Activated naive CD4-positive, alpha-beta T cell treated with anti-CD3 and anti-CD28 coated beads for 36 hours (primary cell): ENCODE data around the gene KCNJ1. TPM values are rescaled to one million over a fixed set of nuclear protein-coding genes. Genes with fewer than 3 reads are reported as not detected.
A peak's percentile ranks its signal among the peaks of the same experiment; 100 is the strongest.

ENCODE experiments used
- CTCF ChIA-PET: fragments of 350-600 bp; sonication (Branson Sonifier 250); formaldehyde crosslinking; loops from one replicate; lab custom pipeline; 2021; ENCODE audit warnings: antibody characterized with exemption; lab: Charles Lee
- DNase-seq: peaks from one replicate; pipeline ENCODE4 v3.0.0-alpha.2; 2020
- H3K27ac Mint-ChIP-seq: one replicate; pipeline ENCODE4 v1.8.0; 2021; ENCODE audit warnings: mild to moderate bottlenecking, mixed read lengths
- H3K27me3 Mint-ChIP-seq: one replicate; pipeline ENCODE4 v1.8.0; 2021; ENCODE audit warnings: low read depth, mixed read lengths
- H3K36me3 Mint-ChIP-seq: one replicate; pipeline ENCODE4 v1.8.0; 2021; ENCODE audit warnings: low read depth, mixed read lengths
- H3K4me1 Mint-ChIP-seq: one replicate; pipeline ENCODE4 v1.8.0; 2021; ENCODE audit warnings: low read depth, mixed read lengths
- H3K4me3 Mint-ChIP-seq: one replicate; pipeline ENCODE4 v1.8.0; 2021; ENCODE audit warnings: mild to moderate bottlenecking, moderate library complexity, mixed read lengths
- H3K9me3 Mint-ChIP-seq: one replicate; pipeline ENCODE4 v1.8.0; 2021; ENCODE audit warnings: mixed read lengths
- intact Hi-C: fragments of 100-400 bp; cut with micrococcal nuclease; formaldehyde crosslinking; loops from one replicate; pipeline ENCODE4 v1.15.1; 2023
- total RNA-seq, 2 experiments: library from RNA; stranded (reverse); gene quantifications; one replicate each; pipeline ENCODE4 v1.2.3, GENCODE V29; 2021

The KCNJ1 gene
- total RNA-seq, 2 experiments from 2014 or later, result not detected

DNA sequence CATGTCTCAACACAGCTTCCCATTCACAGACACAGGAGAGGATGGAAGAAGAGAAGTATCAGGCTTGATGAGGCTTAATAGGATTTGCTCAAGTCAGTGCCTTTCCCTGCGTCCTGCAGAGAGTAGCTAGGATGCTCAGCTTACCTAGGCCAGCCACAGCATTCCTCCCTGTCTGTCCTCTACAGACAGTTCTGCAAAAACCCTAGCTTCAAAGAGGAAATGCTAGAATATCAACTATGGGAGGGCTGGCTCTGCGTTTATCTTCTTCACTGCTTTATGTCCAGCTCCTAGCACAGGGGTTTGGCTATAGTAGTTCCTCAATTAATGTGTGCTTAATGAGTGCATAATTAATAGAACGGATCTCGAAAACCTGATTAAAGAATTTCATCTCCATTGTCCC lies 40.5 kb upstream of the KCNJ1 start:
- Mint-ChIP-seq H3K36me3 (no peaks in the 10 kb centered on the region), H3K27ac (no peak overlapping the region), H3K27me3 (peaks cover 43% of the 10 kb centered on the region), H3K9me3 (no peaks in the 10 kb centered on the region), H3K4me3 (no peak overlapping the region), H3K4me1 (peaks cover 11% of the 10 kb centered on the region)
- no peak for DNase-seq
- CTCF ChIA-PET, result interaction anchor here (1.1 to 7.9 kb wide), 4 partner anchors 19 to 750 kb away, joined by 3 to 114 read pairs (median 4); partner anchors contain the start of gene KCNJ5
- intact Hi-C loops, result no loop called here

DNA sequence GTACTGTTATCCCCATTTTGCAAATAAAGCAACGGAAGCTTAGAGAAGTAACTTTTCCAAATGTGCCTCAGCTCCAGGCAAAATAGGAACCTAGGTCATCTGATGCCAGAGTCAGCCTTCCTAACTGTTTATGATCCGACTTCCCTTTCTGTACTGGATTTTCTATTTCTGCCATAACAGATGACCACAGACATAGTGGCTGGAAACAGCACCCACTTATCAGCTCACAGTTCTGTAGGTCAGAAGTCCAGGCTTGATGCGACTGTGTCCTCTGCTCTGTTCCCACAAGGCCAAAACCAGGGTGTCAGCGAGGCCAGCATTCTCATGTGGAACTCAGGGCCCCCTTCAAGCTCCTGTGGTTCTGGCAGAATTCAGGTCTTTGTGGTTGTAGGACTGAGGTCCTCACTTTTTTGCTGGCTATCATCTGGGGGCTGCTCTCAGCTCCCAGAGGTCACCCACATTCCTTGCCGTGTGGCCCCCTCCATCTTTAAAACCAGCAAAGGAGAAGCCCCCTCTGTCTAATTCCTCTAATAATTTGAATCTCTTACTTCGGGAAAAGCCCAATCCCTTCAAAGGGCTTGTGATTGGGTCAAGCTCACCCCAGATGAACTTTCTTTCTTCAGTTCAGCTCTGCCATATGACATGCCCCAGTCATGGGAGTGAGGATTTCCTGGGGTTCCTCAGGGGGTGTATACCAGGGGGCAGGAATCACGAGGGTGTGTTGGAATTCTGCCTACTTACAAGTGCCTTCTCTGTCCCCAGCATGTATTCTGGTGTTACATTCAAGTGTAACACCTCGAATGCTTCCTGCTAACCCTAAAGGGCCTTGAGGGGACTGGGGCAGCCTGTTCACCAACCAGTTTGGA lies 39.3 kb upstream of the KCNJ1 start:
- H3K9me3 Mint-ChIP-seq, result no peaks in the 10 kb centered on the region
- CTCF ChIA-PET, result interaction anchor here (0.6 to 7.9 kb wide), 13 partner anchors 13 to 749 kb away, joined by 3 to 114 read pairs (median 4); partner anchors contain the start of gene KCNJ5
- H3K27me3 Mint-ChIP-seq, result peaks cover 41% of the 10 kb centered on the region
- no peak for DNase-seq
- peaks cover 11% of the 10 kb centered on the region for H3K4me1 Mint-ChIP-seq
- no peaks in the 10 kb centered on the region for H3K36me3 Mint-ChIP-seq
- intact Hi-C loops, result loop anchor here (1.0 kb wide), 1 partner anchor 22 kb away; no protein-coding TSS in a partner anchor
- no peak overlapping the region for H3K27ac Mint-ChIP-seq
- H3K4me3 Mint-ChIP-seq, result peak overlapping the region; percentile 69

DNA sequence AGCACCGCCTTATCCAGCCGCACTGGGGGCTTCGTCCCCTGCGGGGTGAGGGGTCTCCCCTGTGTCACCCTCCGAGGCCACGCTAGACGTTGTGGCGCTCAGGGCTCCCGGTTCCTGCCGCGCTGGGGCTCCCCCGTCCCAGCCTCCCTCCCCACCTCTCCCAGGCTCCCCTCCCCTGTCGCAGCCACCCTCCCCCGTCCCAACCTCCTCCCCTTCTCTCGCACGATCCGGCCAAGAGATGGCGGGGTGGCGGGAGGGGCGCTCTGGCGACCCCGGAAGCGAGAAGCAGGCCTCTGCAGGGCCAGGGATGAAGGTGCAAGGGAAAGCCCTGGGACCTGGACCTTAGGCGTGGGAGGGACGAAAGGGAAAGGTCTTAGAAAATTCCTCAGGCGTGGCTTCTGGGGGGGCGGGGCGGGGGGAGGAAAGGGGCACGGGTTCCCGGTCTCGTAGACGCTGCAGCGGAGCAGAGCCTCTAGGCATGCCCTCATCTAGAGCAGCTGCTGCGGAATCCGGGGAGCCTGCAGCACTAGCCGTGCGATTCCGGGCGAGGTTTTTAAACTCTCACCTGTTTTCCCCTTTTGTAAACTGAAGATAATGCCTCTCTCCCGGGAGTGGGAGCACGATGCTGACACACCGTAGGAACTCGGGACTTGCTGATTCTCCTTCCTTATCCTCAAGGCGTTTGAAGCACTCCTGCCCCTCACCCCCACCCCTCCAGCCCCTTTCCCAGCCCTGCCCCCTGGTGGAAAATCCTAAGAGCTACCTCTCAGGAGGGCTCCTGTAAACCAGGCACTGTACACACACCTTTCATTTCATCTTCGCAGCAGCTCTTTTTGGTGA lies 38.5 kb upstream of the KCNJ1 start:
- H3K27ac Mint-ChIP-seq, result no peak overlapping the region
- peaks cover 11% of the 10 kb centered on the region for H3K4me1 Mint-ChIP-seq
- CTCF ChIA-PET, result interaction anchor here (0.5 to 7.9 kb wide), 16 partner anchors 14 to 826 kb away, joined by 3 to 114 read pairs (median 3); partner anchors contain the start of gene KCNJ5
- H3K9me3 Mint-ChIP-seq, result no peaks in the 10 kb centered on the region
- no peaks in the 10 kb centered on the region for H3K36me3 Mint-ChIP-seq
- H3K4me3 Mint-ChIP-seq, result peak overlapping the region; percentile 69
- H3K27me3 Mint-ChIP-seq, result peaks cover 38% of the 10 kb centered on the region
- DNase-seq, result peak; percentile 62
- intact Hi-C loops, result loop anchor here (1.0 kb wide), 1 partner anchor 21 kb away; no protein-coding TSS in a partner anchor

DNA sequence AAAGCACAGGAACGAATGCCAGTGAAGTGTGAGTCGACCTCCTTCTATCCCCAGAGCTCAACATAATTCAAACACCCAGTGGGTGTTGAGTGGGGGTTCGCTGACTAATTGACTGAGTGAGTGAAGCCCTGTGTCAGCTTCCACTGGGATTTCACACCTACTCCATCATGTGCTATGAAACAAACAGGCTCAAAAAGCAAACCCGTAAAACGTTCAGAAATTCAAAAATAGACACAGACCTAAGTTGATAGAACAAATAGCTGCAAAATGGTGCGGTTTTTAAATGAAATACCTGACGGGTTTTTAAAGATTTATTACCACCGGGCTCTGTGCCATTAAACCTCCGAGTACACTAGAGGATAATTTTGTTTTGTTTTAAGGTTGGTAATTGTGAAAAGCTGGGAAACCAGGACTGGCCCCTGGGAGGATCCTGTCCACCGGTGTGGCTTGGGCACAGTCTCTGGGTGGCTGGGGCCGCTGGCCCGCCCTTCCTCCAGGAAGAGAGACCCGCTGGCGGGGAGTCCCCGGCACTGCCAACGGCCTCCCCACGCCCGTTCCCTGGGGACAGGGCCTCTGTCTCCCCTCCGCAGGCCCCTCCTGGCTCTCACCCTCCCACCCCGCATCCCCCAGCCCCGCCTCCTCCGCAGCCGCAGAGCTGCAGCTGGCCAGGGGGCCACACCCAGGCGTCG lies 37.7 kb upstream of the KCNJ1 start:
- peaks cover 37% of the 10 kb centered on the region for H3K27me3 Mint-ChIP-seq
- H3K4me1 Mint-ChIP-seq, result peaks cover 11% of the 10 kb centered on the region
- H3K36me3 Mint-ChIP-seq, result no peaks in the 10 kb centered on the region
- peak overlapping the region; percentile 10 for H3K4me3 Mint-ChIP-seq
- no peak overlapping the region for H3K27ac Mint-ChIP-seq
- intact Hi-C loops, result no loop called here
- no peaks in the 10 kb centered on the region for H3K9me3 Mint-ChIP-seq
- CTCF ChIA-PET, result interaction anchor here (0.7 to 7.9 kb wide), 6 partner anchors 14 to 747 kb away, joined by 3 to 114 read pairs (median 6); partner anchors contain the start of gene KCNJ5
- DNase-seq, result no peak

DNA sequence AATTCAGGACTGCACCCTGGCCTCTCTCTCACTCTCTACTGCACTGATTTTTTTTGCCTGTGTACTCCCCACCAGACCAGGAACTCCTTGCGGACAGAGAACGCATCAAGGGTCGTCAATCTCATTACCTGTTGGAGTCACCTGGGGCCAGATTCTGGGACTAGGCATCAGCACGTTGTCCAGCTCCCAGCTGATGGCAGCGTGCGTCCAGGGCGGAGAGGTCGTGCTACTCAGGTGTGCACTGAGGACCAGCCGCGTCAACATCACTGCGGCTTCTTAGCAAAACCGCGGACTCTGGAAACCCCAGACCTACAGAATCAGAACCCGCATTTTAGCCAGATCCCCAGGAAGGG lies 37.2 kb upstream of the KCNJ1 start:
- no peak for DNase-seq
- Mint-ChIP-seq H3K27ac (no peak overlapping the region), H3K27me3 (peaks cover 31% of the 10 kb centered on the region), H3K36me3 (no peaks in the 10 kb centered on the region), H3K4me1 (peaks cover 11% of the 10 kb centered on the region), H3K4me3 (peak overlapping the region; percentile 10), H3K9me3 (no peaks in the 10 kb centered on the region)
- intact Hi-C loops, result no loop called here
- CTCF ChIA-PET, result interaction anchor here (2.6 to 7.9 kb wide), 2 partner anchors 16 to 51 kb away, joined by 9 to 114 read pairs; partner anchors contain the start of gene KCNJ5

DNA sequence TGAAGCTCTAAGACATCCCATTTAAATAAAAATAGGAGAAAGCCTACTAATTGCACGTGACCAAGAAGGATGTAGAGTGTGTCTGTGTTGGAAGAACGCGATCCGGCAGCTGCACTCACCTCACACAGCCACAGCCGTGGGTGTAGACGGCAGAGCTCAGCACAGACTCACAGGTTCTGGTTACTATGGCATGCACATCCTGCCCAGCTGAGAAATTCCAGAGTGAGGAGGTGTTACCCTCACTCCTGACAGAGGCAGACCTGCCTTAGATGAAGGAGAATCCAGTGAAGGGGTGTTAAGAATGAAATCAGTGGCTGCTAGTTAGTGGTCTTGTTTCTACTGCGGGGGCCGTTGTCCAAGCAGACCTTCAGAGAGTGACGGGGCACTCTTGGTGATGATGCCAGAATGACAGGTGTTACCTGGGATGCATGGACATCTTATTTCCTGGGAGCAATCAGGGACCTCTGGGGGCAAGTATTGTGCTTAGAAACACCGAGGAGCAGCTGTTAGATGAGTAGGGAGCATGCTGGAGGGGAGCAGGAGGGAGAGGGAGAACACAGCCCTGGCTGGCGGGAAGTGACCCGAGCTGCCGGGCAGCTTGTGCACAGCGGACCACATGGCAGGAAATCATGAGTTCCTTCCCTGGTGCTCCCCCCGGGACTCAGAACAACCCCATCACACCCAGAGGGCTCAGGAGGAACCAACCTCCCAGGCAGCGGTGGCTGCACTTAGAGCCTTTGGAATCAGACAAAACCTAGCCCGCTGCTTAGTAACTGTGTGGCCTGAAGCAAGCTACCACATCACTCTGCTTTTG lies 36.4 kb upstream of the KCNJ1 start:
- intact Hi-C loops, result no loop called here
- CTCF ChIA-PET, result interaction anchor here (2.6 to 7.9 kb wide), 2 partner anchors 15 to 52 kb away, joined by 9 to 114 read pairs; partner anchors contain the start of gene KCNJ5
- Mint-ChIP-seq H3K4me1 (peaks cover 9% of the 10 kb centered on the region), H3K9me3 (no peaks in the 10 kb centered on the region), H3K27ac (no peak overlapping the region), H3K27me3 (peaks cover 27% of the 10 kb centered on the region), H3K4me3 (no peak overlapping the region), H3K36me3 (no peaks in the 10 kb centered on the region)
- no peak for DNase-seq

DNA sequence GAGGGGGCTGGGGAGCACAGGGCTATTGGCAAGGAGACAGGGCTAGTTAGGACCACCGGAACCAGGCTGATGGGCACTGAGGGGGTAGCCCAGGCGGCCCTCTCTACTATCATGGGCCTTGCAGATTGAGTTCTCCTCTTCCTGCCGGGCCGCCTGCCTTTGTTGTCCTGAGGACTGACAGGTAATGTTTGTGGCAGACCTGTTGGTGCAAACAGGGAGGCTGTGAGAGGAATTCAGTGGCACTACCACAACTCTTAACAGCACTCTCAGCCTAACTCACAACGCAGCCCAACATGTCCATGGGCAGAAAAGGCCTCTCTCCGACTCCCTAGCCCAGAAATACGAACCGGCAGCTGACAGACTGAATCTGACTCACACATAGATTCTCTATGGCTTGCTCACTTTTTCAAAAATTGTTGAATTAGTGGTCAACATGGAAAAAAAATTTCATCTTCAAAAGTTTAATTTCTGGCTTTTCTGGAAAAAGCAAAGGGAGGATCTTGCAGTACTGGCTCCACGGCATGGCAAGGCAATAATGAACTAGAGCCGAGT lies 35.5 kb upstream of the KCNJ1 start:
- no peak for DNase-seq
- Mint-ChIP-seq H3K4me3 (no peak overlapping the region), H3K4me1 (peaks cover 8% of the 10 kb centered on the region), H3K27me3 (peaks cover 22% of the 10 kb centered on the region), H3K36me3 (no peaks in the 10 kb centered on the region), H3K9me3 (no peaks in the 10 kb centered on the region), H3K27ac (no peak overlapping the region)
- CTCF ChIA-PET, result interaction anchor here (1.6 to 2.6 kb wide), 3 partner anchors 10 to 53 kb away, joined by 7 to 13 read pairs (median 9); no protein-coding TSS in a partner anchor
- intact Hi-C loops, result no loop called here

DNA sequence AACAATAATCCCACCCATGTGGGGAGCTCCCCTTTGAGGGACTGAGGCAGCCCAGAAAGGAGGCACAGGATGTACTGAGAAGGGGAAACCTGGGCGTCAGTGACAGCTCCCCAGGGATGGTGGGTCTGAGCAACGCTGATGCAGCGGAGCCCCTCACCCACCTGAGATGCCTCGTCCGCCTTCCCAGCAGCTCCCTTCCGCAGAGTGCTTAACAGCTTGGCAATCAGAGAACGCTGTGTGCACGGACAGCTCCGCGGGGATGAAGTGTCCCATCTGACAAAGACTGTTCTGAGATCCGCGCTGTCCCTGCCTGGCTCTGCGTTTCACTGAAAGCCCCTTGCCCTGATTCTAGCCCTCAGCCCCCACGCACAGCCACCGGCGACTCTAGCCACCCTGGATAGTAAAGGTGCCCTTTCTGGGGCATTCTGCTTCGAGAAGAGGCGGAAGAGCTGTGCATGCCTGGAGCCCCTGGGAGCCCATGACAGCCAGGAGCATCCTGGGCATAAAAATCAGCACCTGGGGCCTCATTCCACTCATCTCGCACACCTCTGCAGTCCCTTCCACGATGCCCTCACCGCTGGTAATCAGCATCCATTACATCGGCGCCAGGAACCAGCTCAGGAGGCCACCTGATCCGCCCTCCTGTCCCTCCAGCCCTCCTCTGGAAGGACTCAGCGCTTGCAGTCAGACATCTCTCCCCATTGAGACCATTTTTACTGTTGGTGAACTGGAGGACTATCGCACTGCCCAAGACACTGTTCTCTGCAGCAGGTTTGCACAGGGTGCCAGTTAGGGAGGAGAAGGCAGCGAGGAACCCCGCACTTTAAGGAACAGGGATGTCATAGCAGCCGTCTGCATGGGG lies 34.8 kb upstream of the KCNJ1 start:
- H3K27ac Mint-ChIP-seq, result no peak overlapping the region
- intact Hi-C loops, result no loop called here
- no peaks in the 10 kb centered on the region for H3K9me3 Mint-ChIP-seq
- no peak for DNase-seq
- CTCF ChIA-PET, result interaction anchor here (1.6 to 1.9 kb wide), 2 partner anchors 10 to 17 kb away, joined by 7 to 13 read pairs; no protein-coding TSS in a partner anchor
- no peaks in the 10 kb centered on the region for H3K36me3 Mint-ChIP-seq
- H3K4me1 Mint-ChIP-seq, result peaks cover 8% of the 10 kb centered on the region
- H3K4me3 Mint-ChIP-seq, result no peak overlapping the region
- H3K27me3 Mint-ChIP-seq, result peaks cover 16% of the 10 kb centered on the region

DNA sequence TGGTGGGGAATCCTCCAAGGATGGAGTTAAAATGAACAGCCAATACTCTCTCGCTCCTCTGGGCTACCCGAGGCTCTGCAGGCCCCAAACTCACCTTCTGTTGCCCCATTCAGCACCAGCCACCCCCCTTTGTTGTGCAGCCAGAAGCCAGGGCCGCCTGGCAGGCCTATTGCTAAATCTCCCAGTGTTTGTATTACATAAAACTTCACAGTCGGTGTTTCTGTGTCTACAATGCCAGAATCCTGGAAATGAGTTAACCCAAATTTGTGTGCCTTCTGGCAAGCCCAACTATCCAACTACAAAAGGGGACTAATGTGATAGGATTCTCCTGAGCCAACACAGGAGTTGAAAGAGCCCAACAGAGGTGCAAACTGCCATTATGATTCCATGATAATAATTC lies 33.4 kb upstream of the KCNJ1 start:
- CTCF ChIA-PET, result interaction anchor here (1.9 kb wide), 1 partner anchor 16 kb away, joined by 13 read pairs; no protein-coding TSS in a partner anchor
- Mint-ChIP-seq H3K9me3 (no peaks in the 10 kb centered on the region), H3K4me3 (no peak overlapping the region), H3K4me1 (peaks cover 4% of the 10 kb centered on the region), H3K27me3 (peaks cover 10% of the 10 kb centered on the region), H3K36me3 (no peaks in the 10 kb centered on the region), H3K27ac (no peak overlapping the region)
- intact Hi-C loops, result no loop called here
- no peak for DNase-seq

DNA sequence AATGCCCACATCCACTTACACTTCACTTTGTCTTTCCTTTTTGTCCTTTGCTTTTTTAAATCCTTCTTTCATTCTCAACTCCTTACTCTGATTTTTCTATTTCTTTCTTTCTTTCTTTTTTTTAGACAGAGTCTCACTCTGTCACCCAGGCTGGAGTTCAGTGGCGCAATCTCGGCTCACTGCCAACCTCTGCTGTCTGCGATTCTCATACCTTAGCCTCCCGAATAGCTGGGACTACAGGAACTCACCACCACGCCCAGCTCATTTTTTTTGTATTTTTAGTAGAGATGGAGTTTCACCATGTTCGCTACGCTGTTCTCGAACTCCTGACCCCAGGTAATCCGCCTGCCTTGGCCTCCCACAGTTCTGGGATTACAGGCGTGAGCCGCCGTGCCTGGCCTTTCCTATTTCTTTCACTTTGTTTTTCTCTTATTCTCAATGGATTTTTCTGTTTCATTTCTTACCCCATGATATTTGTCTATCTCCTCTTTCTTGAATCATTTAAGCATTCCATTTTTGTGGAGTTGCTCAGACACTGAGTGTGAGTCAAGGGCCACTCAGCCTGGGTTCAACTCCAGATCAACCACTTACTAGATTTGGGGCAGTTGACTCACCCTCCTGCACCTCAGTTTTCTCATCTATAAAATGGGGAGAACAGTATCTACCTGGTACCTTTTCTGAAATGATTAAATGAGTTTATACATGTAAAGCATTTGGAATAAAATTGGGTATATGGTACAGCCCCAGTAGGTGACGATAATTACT lies 31.7 kb upstream of the KCNJ1 start:
- CTCF ChIA-PET, result no interaction called here
- Mint-ChIP-seq H3K9me3 (no peaks in the 10 kb centered on the region), H3K4me3 (no peak overlapping the region), H3K4me1 (no peaks in the 10 kb centered on the region), H3K36me3 (no peaks in the 10 kb centered on the region), H3K27me3 (peaks cover 2% of the 10 kb centered on the region), H3K27ac (no peak overlapping the region)
- DNase-seq, result no peak
- intact Hi-C loops, result no loop called here
